HG02885 (cell line): ENCODE measurements around the gene BMF.
"Not testable (repeated sequence)": the region's sequence is repeated elsewhere in the genome, so short reads cannot be mapped to it uniquely, and the experiment has no call there.

ENCODE experiments used
- ATAC-seq: cut with Tn5 transposase; IDR thresholded peaks from one replicate; pipeline ENCODE4 v1.9.1; 2021; ENCODE audit warnings: mild to moderate bottlenecking; ENCODE audit not compliant: unreplicated experiment, poor library complexity

Gene BMF

DNA sequence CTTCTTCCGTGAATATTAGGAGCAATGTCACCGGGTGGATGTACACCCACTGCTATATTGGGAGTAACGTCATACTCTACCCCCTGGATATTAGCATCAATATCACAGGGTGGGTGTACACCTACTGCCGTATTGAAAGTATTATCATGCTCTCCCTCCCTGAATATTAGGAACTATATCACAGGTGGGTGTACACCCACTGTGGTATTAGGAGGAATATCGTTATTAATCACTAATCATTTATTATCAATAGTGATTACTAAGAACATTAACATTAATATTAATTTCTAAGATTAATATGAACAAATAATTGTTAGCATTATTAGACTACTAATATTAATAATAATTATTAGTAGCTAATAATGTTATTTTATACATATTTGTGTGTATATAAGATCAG, 21.4 kb upstream of the BMF start:
- no peak for ATAC-seq

DNA sequence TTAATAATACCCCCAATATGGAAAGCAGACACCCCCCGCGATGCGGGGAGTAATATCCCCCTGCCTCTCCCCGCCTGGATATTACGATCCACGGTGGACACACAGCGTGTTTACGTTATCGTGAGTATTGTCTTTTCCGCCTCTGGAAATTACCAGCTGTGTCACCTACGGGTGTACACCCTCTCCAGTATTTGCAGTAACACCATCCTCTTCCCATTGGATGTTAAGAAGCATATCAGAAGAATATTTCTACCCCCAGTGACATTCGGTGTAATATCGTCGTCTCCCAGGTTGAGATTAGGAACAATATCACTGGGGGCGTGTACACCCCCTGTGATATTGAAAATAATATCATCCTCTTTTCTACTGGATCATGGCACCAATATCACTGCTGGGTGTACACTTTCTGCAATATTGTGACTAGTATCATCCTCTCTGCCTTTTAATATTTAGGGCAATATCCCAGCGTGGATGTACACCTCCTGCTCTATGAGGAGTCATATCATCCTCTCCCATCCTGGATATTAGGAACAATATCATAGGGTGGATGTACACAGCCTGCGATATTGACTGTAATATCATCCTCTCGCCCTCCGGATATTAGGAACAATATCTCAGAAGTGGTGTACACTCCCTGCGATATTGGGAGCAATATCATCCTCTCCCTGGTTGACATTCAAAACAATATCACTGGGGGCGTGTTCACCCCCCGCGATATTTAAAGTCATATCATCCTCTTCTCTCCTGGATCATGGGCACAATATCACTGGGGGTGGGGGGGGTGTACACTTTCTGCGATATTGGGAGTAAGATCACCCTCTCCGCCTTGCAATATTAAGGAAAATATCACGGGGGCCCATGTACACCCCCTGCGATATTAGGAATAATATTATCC, 20.3 kb upstream of the BMF start:
- no peak for ATAC-seq

DNA sequence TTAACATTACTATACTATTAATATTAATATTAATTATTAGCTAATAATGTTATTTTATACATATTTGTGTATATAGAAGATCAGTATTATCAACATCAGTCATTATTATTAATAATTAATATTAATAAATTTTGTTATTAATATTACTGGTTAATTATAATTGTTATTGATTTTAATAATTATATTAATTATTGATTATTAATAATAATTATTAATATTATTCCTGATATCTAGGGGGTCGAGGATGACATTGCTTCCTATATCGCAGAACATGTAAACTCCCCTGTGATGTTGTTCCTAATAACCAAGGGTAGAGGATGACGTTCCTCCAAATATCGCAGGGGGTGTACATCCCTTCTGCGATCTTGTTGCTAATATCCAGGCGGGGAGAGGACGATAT, 17.3 kb upstream of the BMF start:
- ATAC-seq, result no peak

GRCh38 chr15:40124807-40125285, 16.2 kb upstream of the BMF start:
- ATAC-seq, result not testable (repeated sequence)

DNA sequence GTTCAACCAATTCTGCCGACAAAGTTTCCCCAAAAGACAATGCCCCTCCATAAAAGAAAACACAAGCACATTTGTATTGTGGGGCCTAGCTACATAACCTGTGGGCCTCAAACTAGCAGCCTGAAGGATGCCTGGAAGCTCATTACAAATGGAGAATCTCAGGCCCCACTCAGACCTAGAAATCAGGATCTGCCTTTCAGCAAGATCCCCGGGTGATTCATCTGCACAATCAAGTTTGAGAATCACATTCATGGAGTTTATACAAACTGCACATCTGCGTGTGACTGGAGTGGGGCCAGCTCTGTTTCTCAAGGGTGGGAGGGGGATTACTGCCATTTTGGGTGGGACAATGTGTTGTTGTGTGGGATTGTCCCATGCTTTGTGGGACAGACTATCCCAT, 15.7 kb upstream of the BMF start:
- ATAC-seq, result not testable (repeated sequence)

- not testable (repeated sequence) for ATAC-seq
These were observed 15.2 kb upstream of the BMF start for GRCh38 chr15:40123863-40124262.

GRCh38 chr15:40122989-40123388, 14.3 kb upstream of the BMF start:
- ATAC-seq, result not testable (repeated sequence)

DNA sequence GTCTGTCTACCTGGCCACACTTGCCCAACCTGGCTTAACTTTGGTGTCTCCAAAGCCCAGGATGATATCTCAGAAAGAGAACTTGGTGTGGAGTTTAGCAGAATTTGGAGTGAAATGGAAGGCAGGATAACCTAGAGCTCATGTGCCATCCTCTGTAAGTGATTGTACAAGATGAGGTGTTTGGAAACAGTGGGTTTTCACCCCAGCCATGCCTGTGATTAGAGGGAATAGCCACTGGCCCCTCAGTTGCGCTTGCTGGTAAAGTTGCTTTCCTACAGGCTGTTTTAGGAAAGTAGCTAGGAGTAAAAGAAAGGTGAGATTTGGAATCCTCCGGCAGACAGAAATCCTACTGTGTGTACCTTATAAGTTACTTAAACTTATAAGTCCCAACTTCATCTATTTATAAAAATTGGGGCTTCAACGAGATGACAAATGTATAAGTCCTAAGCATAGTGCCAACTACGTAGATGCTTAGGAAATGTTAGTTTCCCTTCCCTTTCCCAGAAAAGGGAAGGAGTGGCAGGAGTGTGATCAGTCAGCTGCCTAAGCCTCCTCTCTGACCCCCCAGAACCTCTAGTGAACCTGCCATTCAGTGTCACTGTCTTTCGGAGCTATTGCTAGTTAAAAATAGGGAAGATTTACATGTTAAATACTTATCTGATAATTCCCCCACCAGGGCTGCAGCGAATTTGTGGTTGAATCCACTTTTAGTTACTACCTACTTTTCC, 13.4 kb upstream of the BMF start:
- ATAC-seq, result no peak

GRCh38 chr15:40118473-40118872, 9.8 kb upstream of the BMF start:
- ATAC-seq, result no peak

- peak; percentile 94 for ATAC-seq
These were observed 7.0 kb upstream of the BMF start for GRCh38 chr15:40115670-40116093.

DNA sequence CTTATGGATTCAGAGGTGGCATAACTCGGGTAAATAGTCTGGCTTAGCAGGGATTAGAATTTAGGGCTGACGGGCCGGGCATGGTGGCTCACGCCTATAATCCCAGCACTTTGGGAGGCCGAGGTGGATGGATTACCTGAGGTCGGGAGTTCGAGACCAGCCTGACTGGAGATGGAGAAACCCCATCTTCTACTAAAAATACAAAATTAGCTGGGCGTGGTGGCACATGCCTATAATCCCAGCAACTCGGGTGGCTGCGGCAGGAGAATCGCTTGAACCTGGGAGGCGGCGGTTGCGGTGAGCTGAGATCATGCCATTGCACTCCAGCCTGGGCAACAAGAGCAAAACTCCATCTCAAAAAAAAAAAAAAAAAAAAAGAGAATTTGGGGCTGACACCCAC, 6.4 kb upstream of the BMF start:
- not testable (repeated sequence) for ATAC-seq

DNA sequence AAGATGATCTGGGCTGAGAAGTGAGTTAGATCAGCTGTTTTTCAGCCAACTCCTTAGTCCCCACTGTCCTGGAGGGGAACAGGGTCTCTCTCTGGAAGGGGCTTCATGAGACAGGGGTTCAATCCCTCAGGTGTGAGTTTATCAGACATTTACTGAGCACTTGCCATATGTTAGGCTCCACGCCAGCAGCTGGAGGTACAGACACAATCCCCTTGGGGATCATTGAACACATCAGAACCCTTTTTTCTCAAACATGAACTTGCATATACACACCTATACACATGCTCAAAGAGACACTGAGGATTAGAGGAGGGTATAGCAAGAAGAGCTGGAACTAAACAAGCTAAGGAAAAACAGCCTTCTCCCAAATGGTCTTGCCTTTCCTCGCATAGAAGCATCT, 5.5 kb upstream of the BMF start:
- ATAC-seq, result no peak

DNA sequence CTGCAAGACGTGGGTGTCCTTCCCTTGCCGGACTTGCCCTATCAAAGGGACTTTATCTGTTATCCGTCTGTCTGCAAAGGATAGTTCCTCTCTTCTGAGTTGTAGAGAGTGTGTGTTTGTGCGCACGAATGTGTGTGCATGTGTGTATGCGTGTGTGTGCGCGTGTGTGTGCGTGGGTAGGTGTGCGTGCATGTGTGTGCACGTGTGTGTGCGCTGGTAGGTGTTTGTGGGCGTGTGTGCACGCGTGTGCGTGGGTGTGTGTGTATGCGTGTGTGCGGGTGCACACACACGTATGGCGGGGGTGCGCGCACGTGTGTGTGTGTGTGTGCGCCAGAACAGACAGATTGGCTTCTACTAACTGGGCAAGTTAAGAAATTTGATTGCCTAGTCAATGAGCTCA, 4.1 kb upstream of the BMF start:
- ATAC-seq, result no peak

DNA sequence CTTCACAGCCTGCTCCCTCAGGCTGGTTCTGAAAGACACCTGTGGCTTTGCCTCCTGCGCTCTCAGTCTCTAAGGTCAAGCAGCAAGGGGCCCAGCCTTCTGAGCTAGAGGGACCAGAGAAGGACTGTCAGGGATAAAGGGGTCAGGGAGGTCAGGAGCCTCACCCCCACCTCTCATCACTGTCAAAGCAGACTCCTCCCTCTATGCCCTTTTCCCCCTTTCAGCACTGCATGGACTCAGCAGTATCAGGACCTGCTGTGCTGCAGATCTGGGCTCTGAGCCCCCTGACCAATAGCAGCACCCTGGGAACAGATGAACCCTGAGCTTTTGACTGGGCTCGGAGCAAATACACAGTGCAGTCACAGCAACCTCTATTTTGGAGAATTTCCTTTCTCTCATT, 3.2 kb upstream of the BMF start:
- ATAC-seq, result no peak

GRCh38 chr15:40110866-40111550, 2.3 kb upstream of the BMF start:
- ATAC-seq, result no peak

DNA sequence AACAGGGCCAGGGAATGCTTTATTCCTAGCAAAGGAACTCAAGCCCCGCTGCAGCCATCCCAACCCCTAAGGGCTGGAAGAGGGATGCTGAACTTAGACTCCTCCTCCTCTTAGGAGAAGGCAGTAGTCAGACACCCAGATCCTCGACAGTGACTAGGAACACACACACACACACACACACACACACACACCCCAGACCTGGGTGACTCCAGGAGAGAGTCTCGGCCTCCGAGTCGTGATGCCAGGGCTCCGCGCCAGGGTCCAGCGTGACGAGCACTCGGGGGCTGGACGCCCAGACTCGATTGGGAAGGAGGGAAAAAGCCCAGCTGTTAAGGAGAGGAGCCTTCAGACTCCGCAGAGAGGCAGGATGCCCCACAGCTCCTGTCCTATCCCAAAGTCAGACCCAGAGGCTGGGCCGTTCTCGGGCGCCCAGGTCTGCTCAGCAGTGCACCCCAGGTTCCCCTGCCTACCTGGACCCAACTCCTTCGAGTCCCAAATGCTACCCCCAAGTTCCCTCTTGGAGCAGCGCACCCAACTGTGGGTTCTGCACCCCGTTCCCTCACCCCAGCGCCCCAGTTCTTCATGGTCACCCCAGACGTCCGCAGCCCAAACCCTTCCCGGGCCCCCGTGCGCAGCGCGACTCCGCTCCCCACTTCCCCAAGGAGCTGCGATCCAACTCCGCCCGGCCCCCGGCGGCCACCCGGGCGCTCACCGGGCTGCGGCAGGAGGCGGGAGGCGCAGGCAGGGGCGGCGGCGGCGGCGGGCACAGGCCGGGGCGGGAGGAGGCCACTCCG, 421 bp downstream of the BMF start:
- no peak for ATAC-seq

- peak; percentile 47 for ATAC-seq
These were observed 2.2 kb downstream of the BMF start for GRCh38 chr15:40106203-40107161.

- no peak for ATAC-seq
These were observed 3.0 kb downstream of the BMF start for GRCh38 chr15:40105517-40106202.
